H1 (cell line): ENCODE results near the gene APLP2. TPM values are rescaled to one million over a fixed set of nuclear protein-coding genes. Genes with fewer than 3 reads are reported as not detected.

Source experiments
- CTCF ChIA-PET: fragments of 300-600 bp; sonication (Branson Sonifier 250); formaldehyde crosslinking; loops from one replicate; lab custom pipeline; 2021; ENCODE audit not compliant: partially characterized antibody; lab: Charles Lee
- POLR2A ChIA-PET: fragments of 300-600 bp; sonication (Branson Sonifier 250); formaldehyde crosslinking; loops from one replicate; lab custom pipeline; 2021; ENCODE audit warnings: inconsistent platforms; ENCODE audit not compliant: partially characterized antibody; lab: Charles Lee
- DNase-seq, 2 experiments: peaks; one replicate each; pipeline versions ENCODE4 v3.0.0 to v3.0.0-alpha.2; 2010 to 2022; ENCODE audit warnings: low spot score in 2 of 2, low read depth in 1 of 2, mixed read lengths in 1 of 2
- FAIRE-seq: peaks from 2 replicates; lab custom pipeline; 2011; peaks lifted over from hg19 to GRCh38; lab: Jason Lieb, UNC
- H2AFZ ChIP-seq: 2 replicates; pipeline ENCODE4 v1.8.1; 2012; ENCODE audit warnings: low read length, inconsistent platforms
- H2AK5ac ChIP-seq: 2 replicates; pipeline ENCODE4 v1.6.1; 2013; ENCODE audit warnings: low read depth, low read length
- H2BK120ac ChIP-seq: replicated peaks from 2 replicates; pipeline ENCODE3; 2013; ENCODE audit warnings: low read depth, low read length, inconsistent platforms
- H2BK12ac ChIP-seq: 2 replicates; pipeline ENCODE4 v1.6.1; 2013; ENCODE audit warnings: low read depth, low read length
- H2BK15ac ChIP-seq: 2 replicates; pipeline ENCODE4 v1.6.1; 2013; ENCODE audit warnings: low read length
- H2BK20ac ChIP-seq: 2 replicates; pipeline ENCODE4 v1.6.1; 2013; ENCODE audit warnings: low read length
- H2BK5ac ChIP-seq: 2 replicates; pipeline ENCODE4 v1.6.1; 2013; ENCODE audit warnings: low read depth, low read length
- H3K14ac ChIP-seq: 2 replicates; pipeline ENCODE4 v1.6.1; 2013; ENCODE audit warnings: inconsistent platforms; ENCODE audit not compliant: insufficient read length
- H3K18ac ChIP-seq: 2 replicates; pipeline ENCODE4 v1.6.1; 2013; ENCODE audit warnings: low read length; ENCODE audit errors: extremely low read depth
- H3K23ac ChIP-seq: 2 replicates; pipeline ENCODE4 v1.6.1; 2013; ENCODE audit warnings: inconsistent platforms; ENCODE audit not compliant: insufficient read length
- H3K23me2 ChIP-seq: 2 replicates; pipeline ENCODE4 v1.6.1; 2013; ENCODE audit warnings: low read depth, low read length
- H3K27ac ChIP-seq: 2 replicates; pipeline ENCODE4 v1.6.1; 2011; ENCODE audit warnings: low read depth, low read length, inconsistent platforms
- H3K27me3 ChIP-seq, 4 experiments: replicated peaks in 1 of 4; 1 replicate in 1 of 4; 2 replicates in 3 of 4; pipeline versions ENCODE4 v1.6.1 to v1.8.1; 2011 to 2013; ENCODE audit warnings: low read length in 3 of 4, mild to moderate bottlenecking in 3 of 4, inconsistent platforms in 2 of 4, mixed read lengths in 2 of 4, moderate library complexity in 1 of 4; ENCODE audit not compliant: control insufficient read depth in 3 of 4, insufficient read depth in 3 of 4; ENCODE audit errors: extremely low read depth in 1 of 4
- H3K36me3 ChIP-seq, 4 experiments: 2 replicates each; pipeline versions ENCODE4 v1.6.1 to v1.8.1; 2011 to 2013; ENCODE audit warnings: mild to moderate bottlenecking in 4 of 4, low read length in 3 of 4, moderate library complexity in 2 of 4, control low read depth in 1 of 4, inconsistent platforms in 1 of 4; ENCODE audit not compliant: insufficient read depth in 4 of 4, control insufficient read depth in 2 of 4
- H3K4ac ChIP-seq: replicated peaks from 2 replicates; pipeline ENCODE3; 2013; ENCODE audit warnings: low read length, low read depth, mixed read lengths, inconsistent platforms; ENCODE audit not compliant: insufficient read length
- H3K4me1 ChIP-seq, 4 experiments: replicated peaks in 1 of 4; 1 replicate in 1 of 4; 2 replicates in 3 of 4; pipeline versions ENCODE4 v1.6.1 to v1.8.1; 2011 to 2013; ENCODE audit warnings: low read length in 3 of 4, inconsistent platforms in 2 of 4, mixed read lengths in 1 of 4; ENCODE audit not compliant: insufficient read depth in 4 of 4, control insufficient read depth in 3 of 4
- H3K4me2 ChIP-seq, 2 experiments: 2 replicates each; pipeline versions ENCODE4 v1.6.1 to v1.8.1; 2011 to 2013; ENCODE audit warnings: low read depth in 2 of 2, low read length in 2 of 2, control low read depth in 1 of 2, inconsistent platforms in 1 of 2, mild to moderate bottlenecking in 1 of 2; ENCODE audit not compliant: insufficient read depth in 1 of 2
- H3K4me3 ChIP-seq, 4 experiments: fragments of 200-600, 300-600 bp in 1 of 4; sonication (generic), shearing (Covaris generic), sonication (Bioruptor Twin) in 1 of 4; 2 replicates each; pipeline versions ENCODE4 v1.5.1 to v1.8.1; 2011 to 2016; ENCODE audit warnings: low read length in 4 of 4, low read depth in 3 of 4, control low read depth in 2 of 4, inconsistent platforms in 2 of 4, mild to moderate bottlenecking in 2 of 4, mixed read lengths in 1 of 4, moderate library complexity in 1 of 4; ENCODE audit not compliant: insufficient read depth in 2 of 4; ENCODE audit errors: extremely low read depth in 1 of 4
- H3K56ac ChIP-seq: replicated peaks from 2 replicates; pipeline ENCODE3; 2013; ENCODE audit warnings: low read depth, mild to moderate bottlenecking, mixed read lengths, low read length, inconsistent platforms; ENCODE audit not compliant: insufficient read length
- H3K79me1 ChIP-seq: 2 replicates; pipeline ENCODE4 v1.6.1; 2013; ENCODE audit warnings: low read depth, low read length, control low read depth
- H3K79me2 ChIP-seq, 2 experiments: 2 replicates each; pipeline versions ENCODE4 v1.6.1 to v1.8.1; 2012 to 2013; ENCODE audit warnings: low read length in 2 of 2, mild to moderate bottlenecking in 2 of 2, inconsistent platforms in 1 of 2; ENCODE audit not compliant: insufficient read depth in 2 of 2, control insufficient read depth in 1 of 2
- H3K9ac ChIP-seq, 4 experiments: replicated peaks in 1 of 4; 1 replicate in 1 of 4; 2 replicates in 3 of 4; pipeline versions ENCODE4 v1.6.1 to v1.8.1; 2011 to 2013; ENCODE audit warnings: low read depth in 3 of 4, low read length in 3 of 4, control low read depth in 2 of 4, mild to moderate bottlenecking in 2 of 4, moderate library complexity in 2 of 4, inconsistent platforms in 1 of 4; ENCODE audit errors: extremely low read depth in 1 of 4
- H3K9me3 ChIP-seq, 2 experiments: 2 replicates each; pipeline versions ENCODE4 v1.6.1 to v1.8.1; 2012 to 2013; ENCODE audit warnings: mild to moderate bottlenecking in 2 of 2, moderate library complexity in 2 of 2, control low read depth in 1 of 2, inconsistent platforms in 1 of 2, low read depth in 1 of 2, low read length in 1 of 2, mixed read lengths in 1 of 2; ENCODE audit not compliant: insufficient read depth in 2 of 2
- H4K20me1 ChIP-seq, 2 experiments: replicated peaks in 1 of 2; 2 replicates each; pipeline versions ENCODE3 to v1.8.1; 2011 to 2013; ENCODE audit warnings: inconsistent platforms in 2 of 2, low read length in 2 of 2, mild to moderate bottlenecking in 1 of 2; ENCODE audit not compliant: insufficient read depth in 2 of 2, control insufficient read depth in 1 of 2
- H4K5ac ChIP-seq: 2 replicates; pipeline ENCODE4 v1.6.1; 2013; ENCODE audit warnings: low read length, low read depth, mixed read lengths, inconsistent platforms; ENCODE audit not compliant: insufficient read length
- H4K8ac ChIP-seq: 2 replicates; pipeline ENCODE4 v1.8.0; 2013; ENCODE audit warnings: mild to moderate bottlenecking, moderate library complexity, low read length, inconsistent platforms; ENCODE audit not compliant: insufficient read depth; ENCODE audit errors: extremely low read depth
- H4K91ac ChIP-seq: replicated peaks from 2 replicates; pipeline ENCODE3; 2013; ENCODE audit warnings: low read length, mixed read lengths, inconsistent platforms; ENCODE audit not compliant: insufficient read length
- CBX8 ChIP-seq: fragments of 300-800, 300-1000 bp; sonication (generic); IDR thresholded peaks from 2 replicates; pipeline ENCODE4 v1.7.1; 2016; ENCODE audit warnings: low read depth, low read length, borderline replicate concordance
- SP1 ChIP-seq: IDR thresholded peaks from 2 replicates; pipeline ENCODE4 v1.6.1; 2011; ENCODE audit warnings: low read depth, low read length
- SRF ChIP-seq: IDR thresholded peaks from 2 replicates; pipeline ENCODE4 v1.6.1; 2011; ENCODE audit warnings: mild to moderate bottlenecking, low read depth, low read length, moderate library complexity
- WGBS, 2 experiments: shearing (Covaris generic) in 1 of 2; methylation state at CpG; one replicate each; pipeline versions ENCODE4 v1.1.6 to v1.1.7; 2013 to 2015; ENCODE audit warnings: low lambda C conversion rate in 2 of 2, mixed read lengths in 2 of 2, inconsistent platforms in 1 of 2, low coverage in 1 of 2, missing lambda C conversion rate in 1 of 2; ENCODE audit not compliant: insufficient replicate concordance in 2 of 2, insufficient coverage in 1 of 2, insufficient read length in 1 of 2; ENCODE audit errors: extremely low coverage in 1 of 2, missing lambda C conversion rate in 1 of 2; 5-methylcytosine and 5-hydroxymethylcytosine counted together
- polyA plus RNA-seq, 7 experiments: library from polyadenylated mRNA; depleted of rRNA in 3 of 7; stranded (reverse) in 5 of 7; unstranded in 2 of 7; fragments of >200 nt in 5 of 7; fragments of 200-250 nt in 2 of 7; gene quantifications; 1 replicate in 5 of 7; 2 replicates in 1 of 7; 4 replicates in 1 of 7; pipeline versions ENCODE4 v1.2.1 to v1.2.3, GENCODE V29; 2011 to 2013; ENCODE audit warnings: missing spikeins in 2 of 7, mixed read lengths in 2 of 7
- total RNA-seq: library from RNA; stranded (reverse); fragmentation: NEBNext Ultra II Directional; extraction: Animal tissue kit (Norgen Biotek cat#: 25700); gene quantifications from 2 replicates; pipeline ENCODE4 v1.2.1, GENCODE V29; 2021

Gene APLP2
- total and polyA plus RNA-seq, 2 of the 8 experiments (the other 6 are each of a cell fraction or from before 2014, with no cell fraction given): 222 to 315 TPM

DNA sequence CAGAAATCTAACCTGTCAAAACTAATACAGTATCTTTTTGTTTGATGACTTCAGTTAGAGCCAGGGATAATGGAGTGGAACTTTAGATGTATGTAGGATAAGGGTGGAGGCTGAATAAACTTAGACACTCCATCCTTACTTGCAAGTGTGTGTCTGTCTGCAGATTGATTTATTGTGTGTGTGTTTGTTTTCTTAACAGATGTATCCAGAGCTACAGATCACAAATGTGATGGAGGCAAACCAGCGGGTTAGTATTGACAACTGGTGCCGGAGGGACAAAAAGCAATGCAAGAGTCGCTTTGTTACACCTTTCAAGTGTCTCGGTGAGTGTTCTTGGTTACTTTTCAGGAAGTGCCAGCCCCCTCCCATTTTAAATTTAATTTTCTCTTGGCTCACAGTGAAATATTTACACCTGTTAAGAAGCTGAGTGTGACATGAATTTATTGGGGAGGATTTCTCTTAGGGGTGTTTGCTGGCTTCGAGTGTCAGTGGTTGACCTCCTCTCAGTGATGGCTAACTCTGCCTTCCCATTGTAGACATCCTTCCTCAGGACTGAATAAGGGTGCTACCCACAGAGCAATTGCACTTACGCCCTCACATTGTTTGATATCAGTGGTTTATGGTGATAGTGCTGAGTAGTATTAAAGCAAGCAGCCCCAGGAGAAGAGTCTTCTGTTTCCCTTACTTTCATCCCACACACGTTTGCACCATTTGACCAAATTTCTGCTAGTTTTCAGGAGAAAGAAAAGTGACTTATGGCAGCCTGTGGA lies 40.8 kb downstream of the APLP2 start:
- no peak overlapping the region for H3K4ac ChIP-seq
- WGBS, 2 experiments: 93% methylated on average over 7 of the region's 7 CpGs; no CpG with 5 or more reads in 1 of the 2 experiments
- peaks cover 0 to 42% of the 10 kb centered on the region in 2 experiments; a peak in 2 of 4 replicates for H3K79me2 ChIP-seq
- no peak overlapping the region for H3K27ac ChIP-seq
- H3K23ac ChIP-seq: no peak overlapping the region
- H3K27me3 ChIP-seq: no peaks in the 10 kb centered on the region
- no peak overlapping the region for H4K5ac ChIP-seq
- H3K36me3 ChIP-seq: peaks cover 9 to 29% (median 21%) of the 10 kb centered on the region in 4 experiments; a peak in 7 of 8 replicates
- H2AFZ ChIP-seq: no peak overlapping the region
- H3K4me3 ChIP-seq: no peak overlapping the region
- H4K91ac ChIP-seq: no peak overlapping the region
- H3K9ac ChIP-seq: no peak overlapping the region
- H3K14ac ChIP-seq: no peak overlapping the region
- H3K9me3 ChIP-seq: no peaks in the 10 kb centered on the region
- no peak overlapping the region for H3K18ac ChIP-seq
- peaks cover 2% of the 10 kb centered on the region; the same call in 1 of the 2 replicates for H3K79me1 ChIP-seq
- peaks cover 0 to 7% (median 6%) of the 10 kb centered on the region in 4 experiments; a peak in 3 of 7 replicates for H3K4me1 ChIP-seq
- no peak for DNase-seq
- FAIRE-seq: no peak
- H4K20me1 ChIP-seq: peaks cover 2 to 8% of the 10 kb centered on the region in 2 experiments
- TF ChIP-seq SRF (no peak), SP1 (no peak), CBX8 (no peak)
- TF ChIP-seq, all 59 proteins: peak for 0
- no peak overlapping the region for H3K4me2 ChIP-seq
- ChIA-PET POLR2A (no interaction called here), CTCF (interaction anchor here (1.6 kb wide), 1 partner anchor 9 kb away, joined by 3 read pairs; no protein-coding TSS in a partner anchor)
- H2BK15ac ChIP-seq: no peak overlapping the region
- no peak overlapping the region for H4K8ac ChIP-seq
- no peak overlapping the region for H2BK20ac ChIP-seq
- H2BK5ac ChIP-seq: no peak overlapping the region
- H2AK5ac ChIP-seq: no peak overlapping the region
- no peak overlapping the region for H2BK12ac ChIP-seq
- no peaks in the 10 kb centered on the region for H3K23me2 ChIP-seq
- H3K56ac ChIP-seq: no peak overlapping the region
- no peak overlapping the region for H2BK120ac ChIP-seq
